ENCODE measurements around the gene GABBR1. TPM values are rescaled to one million over a fixed set of nuclear protein-coding genes. Genes with fewer than 3 reads are reported as not detected.

GABBR1 gene
- polyA plus RNA-seq, 3 donors, result 7.0 to 35.0 (median 17.7) TPM

DNA sequence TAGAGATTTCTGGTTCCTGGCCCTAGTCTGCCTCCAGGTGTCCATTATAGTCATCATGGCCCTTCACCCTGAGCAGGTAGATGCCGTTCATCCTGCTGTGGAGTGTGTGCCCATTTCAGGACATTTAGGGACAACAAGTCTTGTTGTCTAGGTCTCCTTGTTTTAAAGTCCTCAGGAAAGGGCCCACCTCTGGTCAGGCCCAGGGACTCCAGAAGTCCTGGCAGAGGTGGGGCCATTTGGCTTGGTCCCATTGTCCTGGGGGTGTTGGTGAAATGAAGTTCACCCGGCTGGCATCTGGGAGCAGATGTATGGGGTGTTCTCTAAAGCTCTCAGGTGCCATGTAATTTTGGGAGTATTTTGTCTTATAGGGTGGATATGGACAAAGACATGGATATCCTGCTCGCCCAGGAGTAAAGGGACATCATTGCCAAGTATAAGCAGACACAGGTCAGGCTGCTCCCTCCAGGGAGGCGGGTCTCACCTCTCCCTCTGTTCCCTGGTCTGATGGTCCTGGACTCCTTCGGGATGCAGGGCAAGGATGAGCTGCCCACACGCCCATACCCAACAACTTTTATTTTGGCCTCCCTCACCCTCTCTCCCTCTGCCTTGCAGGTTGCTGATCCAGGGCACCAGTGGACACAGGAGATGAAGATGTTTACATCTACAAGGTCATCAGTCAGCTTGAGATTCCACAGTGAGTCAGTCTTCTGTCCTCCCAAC is 113.5 kb downstream of the GABBR1 start:
- WGBS, 3 donors, result 81 to 92% (median 86%) methylated on average over 5 to 6 of the region's 6 CpGs
- no peak overlapping the region for H3K27ac ChIP-seq (ENCODE audit: low read depth, low read length)

DNA sequence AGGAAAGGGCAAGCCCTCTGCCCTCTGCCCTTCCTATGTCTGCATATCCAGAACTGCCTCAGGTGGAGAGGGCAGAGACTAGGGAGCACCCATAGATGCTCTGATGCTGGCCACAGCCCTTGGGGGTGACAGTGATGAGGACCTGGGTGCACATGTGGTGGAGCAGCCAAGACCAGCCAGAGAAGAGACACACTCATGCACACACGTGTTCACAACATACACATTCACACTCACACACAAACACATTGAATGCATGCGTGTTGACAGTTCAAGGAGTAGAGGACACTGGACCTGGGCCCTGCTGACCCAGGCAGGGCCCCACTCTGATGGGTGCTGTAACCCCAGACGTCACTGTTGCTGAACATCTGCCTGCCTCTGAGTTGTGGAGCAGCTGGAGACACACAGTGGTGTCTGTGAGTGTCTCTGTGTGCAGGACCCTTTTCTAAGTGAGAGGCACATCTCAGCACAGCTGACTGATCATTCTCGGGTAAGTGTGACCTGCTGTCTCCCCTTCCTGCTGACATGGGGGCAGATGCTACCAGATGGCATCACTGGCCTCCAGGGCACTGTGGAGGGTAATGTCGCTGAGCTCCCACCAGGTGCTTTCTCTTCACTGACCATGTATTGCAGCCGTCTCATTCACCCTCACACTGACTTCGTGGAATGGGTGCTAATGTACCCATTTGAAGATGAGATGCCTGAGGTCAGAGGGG is 115.1 kb downstream of the GABBR1 start:
- no peak overlapping the region for H3K27ac ChIP-seq (ENCODE audit: low read depth, low read length)
- 77 to 86% (median 82%) methylated on average over 7 of the region's 7 CpGs for WGBS, 3 donors

DNA sequence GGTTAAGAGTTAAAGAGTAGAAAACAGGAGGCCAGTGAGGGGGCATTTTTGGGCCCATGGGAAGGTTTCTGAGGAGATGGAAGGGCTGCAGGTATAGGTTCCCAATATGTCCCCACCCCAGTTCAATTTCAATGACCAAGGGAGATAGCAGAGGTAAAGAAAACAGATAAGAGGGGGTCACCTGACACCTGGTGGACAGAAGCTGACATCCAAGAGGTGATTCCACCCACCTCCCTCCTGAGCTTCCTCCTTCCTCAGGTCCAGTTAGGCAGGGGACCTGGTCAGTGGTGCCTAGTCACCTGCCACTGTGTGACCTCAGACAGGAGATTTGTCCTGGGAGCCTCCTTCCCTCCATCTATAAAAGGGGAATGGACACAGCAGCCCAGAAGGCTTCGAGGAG is 115.7 kb downstream of the GABBR1 start:
- 81 to 86% (median 85%) methylated on average over 1 of the region's 1 CpG for WGBS, 3 donors
- no peak overlapping the region for H3K27ac ChIP-seq (ENCODE audit: low read depth, low read length)

DNA sequence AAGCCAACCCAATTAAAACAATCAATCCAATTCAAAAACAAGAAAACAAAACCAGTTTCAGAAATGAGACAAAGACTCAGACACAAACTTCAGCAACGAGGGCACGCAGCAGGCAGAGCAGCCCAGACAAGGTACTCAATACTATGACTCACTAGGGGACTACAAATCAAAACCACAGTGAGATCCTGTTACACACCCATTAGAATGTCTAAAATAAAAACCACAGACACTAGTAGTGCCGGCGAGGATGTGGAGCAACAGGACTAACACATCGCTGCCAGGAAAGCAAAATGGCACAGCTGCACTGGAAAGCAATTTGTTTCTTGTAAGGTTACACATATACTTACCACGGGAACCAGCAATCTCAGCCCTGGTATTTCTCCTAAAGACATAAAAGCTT is 116.9 kb downstream of the GABBR1 start:
- H3K27ac ChIP-seq (ENCODE audit: low read depth, low read length), result no peak overlapping the region
- WGBS, 3 donors, result 38 to 74% (median 47%) methylated on average over 6 of the region's 6 CpGs

DNA sequence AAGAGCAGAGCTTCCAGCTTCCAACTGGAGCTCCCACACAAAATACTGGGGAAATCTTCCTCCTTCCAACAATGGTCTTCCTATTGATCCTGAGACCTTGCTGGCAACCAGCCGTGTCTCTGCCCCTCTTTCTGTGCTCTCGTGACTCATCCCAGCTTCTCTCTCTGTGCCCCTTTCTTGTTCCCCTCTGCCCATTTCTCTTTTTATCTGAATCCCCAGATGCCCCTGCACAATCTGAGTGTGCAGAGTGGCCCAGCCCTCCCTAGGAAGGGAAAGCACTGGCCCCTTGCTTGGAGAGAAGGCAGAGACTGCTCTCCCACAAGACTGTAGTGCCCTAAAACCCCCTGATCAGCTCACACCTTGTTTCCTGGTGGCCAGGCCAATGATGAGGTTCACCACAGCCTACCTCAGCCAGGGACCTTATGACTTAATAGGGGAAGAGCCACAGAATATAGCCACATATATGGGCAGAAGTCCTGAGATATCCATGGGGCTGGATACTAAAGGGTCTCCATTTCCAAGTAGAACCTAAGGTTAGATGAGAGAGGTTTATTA is 122.2 kb downstream of the GABBR1 start:
- 75 to 88% (median 83%) methylated on average over 2 of the region's 2 CpGs for WGBS, 3 donors
- H3K27ac ChIP-seq (ENCODE audit: low read depth, low read length), result no peak overlapping the region

DNA sequence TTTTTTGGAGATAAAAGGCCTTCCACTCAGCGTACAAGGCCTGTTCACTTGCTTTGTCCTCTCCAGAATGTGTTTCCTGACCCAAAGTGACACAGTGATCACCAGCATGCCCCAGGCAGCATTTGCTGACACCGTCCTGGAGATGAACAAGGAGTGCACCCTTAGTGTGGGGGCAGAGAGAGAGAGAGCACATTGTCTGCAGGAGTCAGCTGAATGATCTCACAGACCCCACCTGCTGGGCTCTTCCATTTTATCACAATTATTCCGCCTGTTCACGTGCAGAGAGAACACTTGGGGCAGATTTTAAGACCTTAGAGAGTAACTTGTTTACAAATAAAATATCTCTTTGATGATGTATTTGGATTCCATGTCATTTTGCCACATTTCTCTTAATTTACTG is 122.8 kb downstream of the GABBR1 start:
- WGBS, 3 donors, result 41 to 78% (median 43%) methylated on average over 4 of the region's 4 CpGs
- H3K27ac ChIP-seq (ENCODE audit: low read depth, low read length), result no peak overlapping the region

Other genes starting within 250 kb of the GABBR1 start
- gene OR12D2, start 237.6 kb downstream of the GABBR1 start, polyA plus RNA-seq, result not detected
- gene OR12D1, start 218.3 kb downstream of the GABBR1 start, polyA plus RNA-seq, result not detected
- not detected for gene OR10C1, start 193.9 kb downstream of the GABBR1 start, polyA plus RNA-seq
- gene OR11A1, start 176.1 kb downstream of the GABBR1 start, polyA plus RNA-seq, result not detected
- not detected for gene OR2H1, start 176.0 kb downstream of the GABBR1 start, polyA plus RNA-seq
- gene MAS1L, start 145.2 kb downstream of the GABBR1 start, polyA plus RNA-seq, result under 1 TPM in 1 of 3 donors, not detected in 2; 0.34 TPM
- gene UBD, start 73.5 kb downstream of the GABBR1 start, polyA plus RNA-seq, result 1 to 10 TPM in 1 of 3 donors, under 1 TPM in 2; 0.67 to 2.4 (median 0.77) TPM
- not detected for gene OR2H2, start 48.1 kb downstream of the GABBR1 start, polyA plus RNA-seq
- gene MOG, start 23.9 kb upstream of the GABBR1 start, polyA plus RNA-seq, result not detected
- under 1 TPM in 2 of 3 donors, not detected in 1; 0.34 to 0.61 TPM for gene ZFP57, start 48.0 kb upstream of the GABBR1 start, polyA plus RNA-seq
- gene HLA-F, start 90.3 kb upstream of the GABBR1 start, polyA plus RNA-seq, result 10 to 100 TPM; 43.4 to 99.6 (median 88.8) TPM
- under 1 TPM in 1 of 3 donors, not detected in 2; 0.07 TPM for gene HLA-G, start 194.6 kb upstream of the GABBR1 start, polyA plus RNA-seq